ENCODE results near the gene PRKCA.

The PRKCA gene

DNA sequence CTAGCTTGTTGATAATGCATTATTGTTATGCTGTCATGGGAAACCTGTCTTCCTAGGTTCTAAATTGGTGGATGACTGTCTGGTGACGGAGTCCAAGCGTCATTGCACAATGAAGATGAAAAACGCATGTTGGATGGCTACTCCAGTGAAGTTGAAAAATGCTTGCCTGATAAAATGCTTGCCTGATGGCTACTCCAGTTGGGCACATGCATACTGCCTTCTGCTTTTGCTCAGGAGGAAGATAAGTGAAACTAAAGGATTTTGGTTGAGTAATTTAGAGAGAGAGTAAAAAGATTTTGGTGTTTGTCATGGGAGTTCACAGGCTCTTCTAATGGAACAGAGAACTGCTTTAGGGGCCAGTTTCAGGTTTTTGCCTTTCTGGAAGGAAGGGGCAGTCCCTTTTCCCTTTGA lies 118.6 kb downstream of the PRKCA start:
- H3K4me3 Mint-ChIP-seq: peak overlapping the region; percentile 35
- H3K9me3 Mint-ChIP-seq: no peaks in the 10 kb centered on the region
- no peaks in the 10 kb centered on the region for H3K27me3 Mint-ChIP-seq
- H3K36me3 Mint-ChIP-seq (ENCODE audit: low read depth): peaks cover 23% of the 10 kb centered on the region
- peaks cover 77% of the 10 kb centered on the region for H3K4me1 Mint-ChIP-seq
- ATAC-seq: peak; percentile 78
- DNase-seq: no peak
- H3K27ac Mint-ChIP-seq: peak overlapping the region; percentile 83

DNA sequence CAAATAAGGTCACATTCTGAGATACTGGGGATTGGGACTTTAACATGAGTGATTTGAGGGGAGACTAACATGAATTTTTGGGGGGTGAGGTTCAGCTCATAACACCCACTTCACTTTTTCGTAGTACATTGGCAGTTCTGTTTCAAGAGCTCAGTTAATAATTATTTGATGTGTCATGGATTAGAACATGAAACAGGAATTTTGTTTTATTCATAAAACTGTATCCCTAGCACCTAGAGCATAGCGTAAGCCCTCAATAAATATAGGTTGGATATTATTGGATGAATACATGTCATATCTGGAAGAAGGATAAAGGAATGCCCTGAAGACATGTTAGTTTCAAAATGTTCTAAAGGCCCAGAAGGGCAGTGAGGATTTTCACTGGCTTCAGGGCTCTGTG lies 119.8 kb downstream of the PRKCA start:
- H3K27ac Mint-ChIP-seq: peak overlapping the region; percentile 68
- H3K9me3 Mint-ChIP-seq: no peaks in the 10 kb centered on the region
- H3K36me3 Mint-ChIP-seq (ENCODE audit: low read depth): peaks cover 26% of the 10 kb centered on the region
- DNase-seq: no peak
- no peak for ATAC-seq
- H3K4me1 Mint-ChIP-seq: peaks cover 76% of the 10 kb centered on the region
- H3K27me3 Mint-ChIP-seq: no peaks in the 10 kb centered on the region
- peak overlapping the region; percentile 10 for H3K4me3 Mint-ChIP-seq

DNA sequence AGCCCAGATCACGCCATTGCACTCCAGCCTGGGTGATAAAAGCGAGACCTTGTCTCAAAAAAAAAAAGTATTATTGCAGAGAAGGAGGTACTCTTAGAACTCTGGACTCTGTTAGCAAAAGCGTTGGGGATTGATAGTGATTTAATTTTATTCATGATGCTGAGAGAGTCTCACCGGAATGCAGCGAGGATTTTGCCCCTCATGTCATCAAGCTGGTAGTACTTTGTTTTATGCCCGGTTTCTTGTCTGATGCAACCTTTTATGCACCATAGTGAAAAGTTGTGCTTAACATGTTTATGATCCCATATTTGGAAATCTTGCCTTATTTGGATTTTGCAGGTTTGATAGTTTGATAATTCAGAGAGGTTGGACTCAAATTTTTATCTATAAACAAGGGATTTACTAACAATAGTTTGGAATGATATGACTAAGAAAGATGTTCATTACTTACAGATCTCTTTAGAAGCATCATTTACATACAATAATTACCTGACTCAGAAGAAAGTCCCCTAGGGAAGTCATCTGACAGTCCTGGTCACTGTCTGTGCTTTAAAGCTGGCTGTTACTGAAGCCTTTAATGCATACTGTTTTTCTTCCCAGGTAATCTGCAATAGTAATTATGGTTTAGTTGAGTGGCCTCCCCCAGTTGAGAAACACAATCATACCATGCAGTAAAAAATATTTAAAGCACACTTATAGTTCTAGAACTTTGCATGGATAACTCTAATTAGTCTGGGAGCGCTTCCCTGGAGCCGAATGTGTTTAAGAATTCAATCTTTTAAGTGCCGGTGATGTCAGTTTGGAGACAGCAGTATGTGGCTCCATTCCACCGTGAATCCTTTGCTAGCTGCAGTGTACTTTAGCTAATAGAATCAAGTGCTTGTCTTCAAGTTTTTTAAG lies 120.9 kb downstream of the PRKCA start:
- no peaks in the 10 kb centered on the region for H3K27me3 Mint-ChIP-seq
- peak overlapping the region; percentile 23 for H3K27ac Mint-ChIP-seq
- no peak overlapping the region for H3K4me3 Mint-ChIP-seq
- peaks cover 84% of the 10 kb centered on the region for H3K4me1 Mint-ChIP-seq
- DNase-seq (no peak), ATAC-seq (no peak)
- H3K36me3 Mint-ChIP-seq (ENCODE audit: low read depth): peaks cover 29% of the 10 kb centered on the region
- H3K9me3 Mint-ChIP-seq: no peaks in the 10 kb centered on the region

DNA sequence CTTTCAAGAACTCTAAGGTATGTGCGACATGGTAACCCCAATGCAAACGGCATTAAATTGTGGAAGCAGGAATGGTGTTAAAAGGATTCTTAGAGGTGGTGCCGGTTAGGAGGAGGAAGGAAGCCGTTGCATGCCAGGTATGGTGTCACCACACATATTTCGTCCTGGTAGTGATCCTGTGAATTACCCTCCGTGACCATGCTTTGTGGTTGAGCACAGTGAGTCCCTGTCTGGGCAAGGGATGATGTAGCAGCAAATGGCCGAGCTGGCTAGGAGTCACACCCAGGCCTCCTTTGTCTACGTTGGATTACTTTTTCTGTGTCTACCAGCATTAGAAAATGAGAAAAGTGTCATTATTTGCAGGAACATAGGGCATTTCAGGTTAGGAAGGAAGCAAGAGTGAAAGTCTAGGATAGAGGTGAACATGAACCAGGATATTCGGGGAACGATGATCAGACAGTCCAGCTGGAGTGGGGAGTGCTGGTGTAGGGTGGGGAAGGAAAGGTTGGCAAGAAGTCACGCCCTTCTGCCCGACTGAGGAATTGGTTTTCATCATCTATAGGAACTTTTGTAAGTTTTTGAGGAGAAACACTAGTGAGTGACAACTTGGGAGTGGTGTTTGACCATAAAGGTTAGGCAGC lies 123.5 kb downstream of the PRKCA start:
- DNase-seq: no peak
- no peak for ATAC-seq
- Mint-ChIP-seq H3K4me1 (peaks cover 85% of the 10 kb centered on the region), H3K27ac (peak overlapping the region; percentile 19), H3K27me3 (no peaks in the 10 kb centered on the region), H3K4me3 (no peak overlapping the region), H3K9me3 (no peaks in the 10 kb centered on the region), H3K36me3 (ENCODE audit: low read depth) (peaks cover 23% of the 10 kb centered on the region)

DNA sequence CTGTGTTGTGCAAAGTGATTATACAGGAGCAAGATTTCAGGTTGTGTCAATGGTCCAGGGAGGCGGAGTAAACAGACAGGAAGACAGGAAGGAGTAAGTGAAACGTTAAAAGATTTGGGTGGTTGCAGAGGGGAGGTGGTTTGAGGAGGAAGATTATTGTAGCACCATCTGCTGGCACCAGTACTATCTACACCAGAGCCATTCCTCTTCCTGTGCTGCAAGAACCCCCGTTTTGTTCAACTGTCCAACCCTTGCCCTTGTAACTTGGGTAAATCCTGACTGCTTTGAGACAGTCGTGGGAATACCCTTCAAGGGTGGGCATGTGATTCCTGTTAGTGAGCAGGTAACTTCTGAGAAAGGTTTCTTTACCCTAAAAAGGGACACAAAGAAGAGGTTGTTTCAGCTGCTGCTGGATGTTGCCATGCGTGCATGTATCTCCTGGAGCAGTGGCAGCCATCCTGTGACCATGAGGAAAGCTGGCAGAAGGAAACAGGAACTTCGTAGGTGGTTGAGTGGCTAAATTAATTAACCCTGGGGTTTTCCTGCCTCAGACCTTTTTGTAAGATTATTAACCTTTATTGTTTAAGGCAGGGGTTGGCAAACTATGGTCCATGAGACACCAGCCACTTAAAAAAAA lies 124.1 kb downstream of the PRKCA start:
- peak; percentile 90 for ATAC-seq
- peak; percentile 23 for DNase-seq
- Mint-ChIP-seq H3K27ac (peak overlapping the region; percentile 19), H3K4me3 (no peak overlapping the region), H3K36me3 (ENCODE audit: low read depth) (peaks cover 21% of the 10 kb centered on the region), H3K4me1 (peaks cover 83% of the 10 kb centered on the region), H3K27me3 (no peaks in the 10 kb centered on the region), H3K9me3 (no peaks in the 10 kb centered on the region)

DNA sequence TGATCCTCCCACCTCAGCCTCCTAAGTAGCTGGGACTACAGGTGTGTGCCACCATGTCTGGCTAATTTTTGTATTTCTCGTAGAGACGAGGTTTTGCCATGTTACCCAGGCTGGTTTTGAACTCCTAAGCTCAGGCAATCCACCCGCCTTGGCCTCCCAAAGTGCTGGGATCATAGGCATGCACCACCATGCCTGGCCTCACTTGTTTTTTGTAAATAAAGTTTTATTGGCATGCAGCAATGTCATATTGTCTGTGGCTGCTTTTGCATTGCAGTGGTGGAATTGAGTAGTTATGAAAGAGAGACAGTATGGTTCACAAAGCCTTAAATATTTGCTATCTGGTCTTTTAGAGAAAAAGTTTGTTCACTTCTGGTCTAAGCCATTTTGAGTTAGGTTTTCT lies 124.7 kb downstream of the PRKCA start:
- DNase-seq (no peak), ATAC-seq (no peak)
- H3K27ac Mint-ChIP-seq: no peak overlapping the region
- peaks cover 83% of the 10 kb centered on the region for H3K4me1 Mint-ChIP-seq
- no peaks in the 10 kb centered on the region for H3K27me3 Mint-ChIP-seq
- peaks cover 18% of the 10 kb centered on the region for H3K36me3 Mint-ChIP-seq (ENCODE audit: low read depth)
- no peaks in the 10 kb centered on the region for H3K9me3 Mint-ChIP-seq
- no peak overlapping the region for H3K4me3 Mint-ChIP-seq

DNA sequence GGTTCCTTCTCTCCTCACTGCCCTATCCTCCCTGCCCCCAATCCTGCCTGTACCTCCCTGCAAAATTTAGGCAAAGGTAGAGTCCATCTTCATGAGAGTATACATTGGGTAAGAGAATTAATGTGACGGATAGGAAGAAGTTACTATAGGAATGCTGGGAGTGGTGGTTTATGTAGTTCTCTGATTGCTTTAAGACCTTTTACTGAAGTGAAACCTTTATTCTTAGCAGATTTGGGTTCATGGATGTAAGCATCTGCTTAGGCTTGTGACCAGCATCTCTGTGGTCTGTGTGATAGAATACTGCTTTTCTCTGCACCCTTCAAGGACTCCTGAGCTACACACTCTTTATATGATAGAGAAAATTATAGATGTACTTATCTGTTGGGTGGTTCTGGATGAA lies 127.3 kb downstream of the PRKCA start:
- DNase-seq (no peak), ATAC-seq (no peak)
- Mint-ChIP-seq H3K4me1 (peaks cover 73% of the 10 kb centered on the region), H3K9me3 (no peaks in the 10 kb centered on the region), H3K27me3 (no peaks in the 10 kb centered on the region), H3K36me3 (ENCODE audit: low read depth) (peaks cover 11% of the 10 kb centered on the region), H3K27ac (no peak overlapping the region), H3K4me3 (no peak overlapping the region)

DNA sequence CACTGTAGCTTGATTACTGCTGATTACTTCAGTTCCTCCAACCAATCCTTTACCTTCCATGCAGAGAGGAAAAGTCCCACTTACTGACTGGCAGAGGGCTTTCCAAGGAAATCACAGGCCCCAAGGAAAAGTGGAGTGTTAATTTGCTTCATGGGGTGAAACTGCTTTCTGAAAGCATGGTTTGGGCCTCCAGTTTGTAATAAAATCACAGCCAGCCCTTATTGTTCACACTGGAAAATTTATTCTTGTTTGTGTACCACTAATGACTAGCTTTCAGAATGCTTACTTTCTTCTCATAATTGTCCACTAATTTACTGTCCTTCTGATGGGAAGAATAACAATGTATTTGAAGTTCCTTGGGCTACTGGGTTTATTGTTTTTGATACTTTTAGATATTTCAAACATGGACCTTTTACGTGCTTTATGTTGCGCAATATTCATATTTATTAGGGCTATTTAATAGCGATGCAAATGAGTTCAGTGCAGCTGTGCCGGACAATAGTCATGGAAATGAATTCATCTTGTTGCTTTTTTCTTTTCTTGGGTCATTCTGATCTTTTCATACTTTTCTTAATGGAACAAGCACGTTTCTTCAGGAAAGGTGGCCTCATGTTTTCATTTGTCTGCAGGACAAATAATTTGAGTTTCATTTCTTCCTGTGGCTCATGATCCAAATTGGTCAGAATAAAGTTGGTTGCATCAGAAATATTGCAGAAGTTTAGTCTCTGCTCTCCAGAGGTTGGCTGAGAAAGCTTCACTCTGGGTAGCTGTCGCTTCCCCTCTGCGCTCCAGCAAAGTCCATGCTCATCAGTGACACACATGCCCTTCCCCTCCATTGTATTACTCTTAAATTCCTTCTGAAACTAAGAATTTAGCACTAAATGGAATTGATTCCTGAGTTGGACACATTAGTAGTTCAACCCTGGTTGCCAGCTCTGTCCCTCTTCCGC lies 128.7 kb downstream of the PRKCA start:
- H3K27ac Mint-ChIP-seq: peak overlapping the region; percentile 12

DNA sequence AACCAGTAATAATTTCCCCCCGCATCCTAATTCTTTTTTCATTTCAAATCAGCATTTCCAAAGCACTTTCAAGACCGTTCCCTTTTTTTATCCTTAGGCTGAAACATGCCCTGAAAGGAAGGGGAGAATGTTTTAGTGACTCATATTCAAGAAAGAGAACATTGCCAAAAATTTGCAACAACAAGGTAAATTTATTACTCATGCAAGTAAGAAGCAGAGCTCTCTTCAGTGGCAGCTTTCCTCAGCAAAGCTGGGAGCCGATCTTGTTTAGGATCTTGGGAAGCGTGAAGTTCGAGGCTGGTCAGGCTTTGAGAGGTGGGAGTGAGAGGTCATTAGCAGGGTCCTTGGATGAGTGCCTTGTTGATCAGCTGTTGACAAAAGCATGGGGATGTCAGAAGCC lies 129.5 kb downstream of the PRKCA start:
- H3K36me3 Mint-ChIP-seq (ENCODE audit: low read depth): peaks cover 3% of the 10 kb centered on the region
- DNase-seq (no peak), ATAC-seq (no peak)
- no peak overlapping the region for H3K4me3 Mint-ChIP-seq
- peak overlapping the region; percentile 12 for H3K27ac Mint-ChIP-seq
- H3K9me3 Mint-ChIP-seq: no peaks in the 10 kb centered on the region
- H3K4me1 Mint-ChIP-seq: peaks cover 53% of the 10 kb centered on the region
- H3K27me3 Mint-ChIP-seq: no peaks in the 10 kb centered on the region

More for the DNA sequence above, 128.7 kb downstream of the PRKCA start:
- Mint-ChIP-seq H3K4me3 (no peak overlapping the region), H3K9me3 (no peaks in the 10 kb centered on the region), H3K36me3 (ENCODE audit: low read depth) (peaks cover 5% of the 10 kb centered on the region), H3K4me1 (peaks cover 59% of the 10 kb centered on the region), H3K27me3 (no peaks in the 10 kb centered on the region)
- no peak for ATAC-seq
- DNase-seq: no peak

DNA sequence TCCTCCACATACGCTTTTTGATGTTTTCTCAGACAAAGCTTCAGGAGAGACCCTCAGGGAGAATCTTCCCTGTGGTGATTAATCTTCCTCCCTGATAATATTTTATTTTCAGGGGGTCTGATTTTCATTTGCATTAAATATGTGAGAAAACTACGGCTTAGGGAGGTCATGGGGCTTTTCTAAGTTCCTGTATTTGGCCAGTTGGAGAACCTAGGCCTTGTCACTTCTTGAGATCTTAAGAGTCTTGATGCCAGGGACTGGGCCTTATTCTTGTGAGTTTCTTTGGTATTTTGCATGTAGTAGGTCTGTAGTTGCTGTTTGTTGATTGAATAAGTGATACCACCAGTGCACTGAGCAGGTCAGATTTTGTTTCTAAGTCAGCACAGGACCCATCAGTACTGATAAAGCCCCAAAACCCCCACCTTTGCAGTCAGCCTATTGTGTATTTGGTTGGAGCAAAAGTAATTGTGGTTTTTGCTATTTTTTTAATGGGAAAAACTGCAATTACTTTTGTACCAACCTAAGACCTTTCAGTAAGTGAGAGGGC lies 130.1 kb downstream of the PRKCA start:
- Mint-ChIP-seq H3K4me3 (no peak overlapping the region), H3K36me3 (ENCODE audit: low read depth) (peaks cover 3% of the 10 kb centered on the region), H3K4me1 (peaks cover 50% of the 10 kb centered on the region), H3K27ac (no peak overlapping the region), H3K27me3 (no peaks in the 10 kb centered on the region), H3K9me3 (no peaks in the 10 kb centered on the region)
- no peak for DNase-seq
- ATAC-seq: no peak

DNA sequence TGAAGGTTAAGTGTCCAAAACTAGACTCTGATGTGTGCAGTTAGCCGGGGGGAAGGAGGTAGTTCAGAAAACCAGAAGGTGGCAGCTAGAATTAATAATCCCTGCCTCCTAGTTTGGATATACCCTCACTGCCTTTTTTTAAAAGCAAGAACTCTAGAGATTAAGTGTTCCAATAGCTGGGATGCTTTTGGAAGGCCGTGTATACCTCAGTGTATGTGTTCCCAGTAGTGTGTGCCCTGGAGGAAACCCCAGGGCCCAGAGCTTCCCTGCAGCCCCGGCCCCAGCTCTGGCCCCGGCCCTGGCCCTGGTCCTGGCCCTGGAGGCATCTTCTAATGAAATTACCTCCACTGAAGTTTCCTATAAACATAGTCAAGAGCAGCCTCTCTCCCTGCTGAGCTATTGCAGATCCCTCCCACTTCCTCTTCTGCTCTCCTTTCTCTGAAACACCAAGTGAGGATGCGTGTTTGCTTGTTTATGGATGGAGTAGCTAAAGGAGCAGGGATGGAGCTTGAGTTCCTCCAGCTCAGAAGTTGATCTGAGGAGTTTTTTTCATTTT lies 130.7 kb downstream of the PRKCA start:
- H3K9me3 Mint-ChIP-seq: peaks cover 4% of the 10 kb centered on the region
- DNase-seq: no peak
- H3K27me3 Mint-ChIP-seq: no peaks in the 10 kb centered on the region
- H3K4me1 Mint-ChIP-seq: peaks cover 51% of the 10 kb centered on the region
- H3K27ac Mint-ChIP-seq: no peak overlapping the region
- peak; percentile 17 for ATAC-seq
- no peak overlapping the region for H3K4me3 Mint-ChIP-seq
- H3K36me3 Mint-ChIP-seq (ENCODE audit: low read depth): peaks cover 4% of the 10 kb centered on the region

DNA sequence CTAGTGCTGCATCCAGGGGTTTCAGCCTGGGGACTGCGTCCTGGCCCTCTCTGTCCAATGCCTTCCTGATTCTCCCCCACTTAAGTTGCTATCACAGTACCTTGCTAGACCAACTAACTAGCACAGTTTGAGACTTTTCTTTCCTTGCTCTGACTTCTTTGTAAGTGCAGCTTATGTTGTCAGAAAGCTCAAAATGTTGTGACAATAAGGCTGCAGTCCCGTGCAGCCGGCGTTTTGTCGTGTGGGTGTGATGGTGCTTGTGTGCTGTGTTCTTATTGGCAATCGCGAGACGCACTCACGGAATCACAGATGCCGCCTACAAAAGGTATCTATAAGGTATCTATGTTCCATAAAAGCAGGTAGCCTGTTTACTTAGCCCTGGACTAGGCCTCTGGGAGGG lies 132.8 kb downstream of the PRKCA start:
- peaks cover 13% of the 10 kb centered on the region for H3K9me3 Mint-ChIP-seq
- peaks cover 12% of the 10 kb centered on the region for H3K36me3 Mint-ChIP-seq (ENCODE audit: low read depth)
- DNase-seq (no peak), ATAC-seq (no peak)
- peaks cover 55% of the 10 kb centered on the region for H3K4me1 Mint-ChIP-seq
- no peak overlapping the region for H3K27ac Mint-ChIP-seq
- H3K4me3 Mint-ChIP-seq: no peak overlapping the region
- no peaks in the 10 kb centered on the region for H3K27me3 Mint-ChIP-seq

DNA sequence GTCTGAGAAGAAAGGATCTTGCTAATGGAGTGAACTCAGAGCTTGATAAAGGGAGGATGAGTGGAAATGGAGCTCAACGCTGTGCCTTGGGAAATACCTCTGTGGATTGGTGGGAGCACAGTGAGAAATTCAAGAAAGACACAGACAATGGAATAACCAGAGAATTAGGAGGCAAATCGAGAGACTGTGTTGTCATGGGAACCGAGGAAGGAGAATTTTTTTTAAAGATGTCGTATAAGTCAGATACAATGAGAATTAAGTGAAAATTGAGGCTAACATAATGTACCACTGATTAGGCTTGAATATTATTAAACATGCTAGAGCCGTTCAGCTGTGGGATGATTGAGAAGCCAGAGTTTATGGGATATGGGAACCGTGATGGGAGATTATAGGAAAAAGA lies 134.2 kb downstream of the PRKCA start:
- DNase-seq (no peak), ATAC-seq (no peak)
- Mint-ChIP-seq H3K4me1 (peaks cover 56% of the 10 kb centered on the region), H3K4me3 (no peak overlapping the region), H3K27me3 (no peaks in the 10 kb centered on the region), H3K36me3 (ENCODE audit: low read depth) (peaks cover 16% of the 10 kb centered on the region), H3K9me3 (peaks cover 13% of the 10 kb centered on the region), H3K27ac (no peak overlapping the region)
